IMR-90 (cell line): ENCODE data around the gene PTPRC. TPM values are rescaled to one million over a fixed set of nuclear protein-coding genes. Genes with fewer than 3 reads are reported as not detected.

ENCODE experiments used
- ATAC-seq: fragments of 200-7000 bp; cut with Tn5 transposase; 2 replicates; pipeline ENCODE4 v1.9.1; 2020; ENCODE audit warnings: low read depth, mild to moderate bottlenecking, moderate library complexity
- BruUV-seq: library from RNA; stranded (reverse); fragments of 400-500 nt; replicated peaks from 2 replicates; lab custom pipeline; 2021; lab: Mats Ljungman, UMichigan
- CTCF ChIA-PET: fragments of 300-600 bp; formaldehyde crosslinking; extraction: SDS; loops from one replicate; lab custom pipeline; 2021; ENCODE audit warnings: antibody characterized with exemption; lab: Yijun Ruan, JAX
- POLR2A ChIA-PET: fragments of 300-600 bp; sonication (Branson Sonifier 250); formaldehyde crosslinking; loops from one replicate; lab custom pipeline; 2022; ENCODE audit warnings: antibody characterized with exemption; ENCODE audit not compliant: unreplicated experiment; lab: Charles Lee
- DNase-seq: peaks from one replicate; pipeline ENCODE4 v3.0.0; 2013
- H2AFZ ChIP-seq: replicated peaks from 2 replicates; pipeline ENCODE3; 2013; ENCODE audit warnings: low read length, mild to moderate bottlenecking; ENCODE audit not compliant: poor library complexity
- H2AK5ac ChIP-seq: 2 replicates; pipeline ENCODE4 v1.6.1; 2013; ENCODE audit warnings: low read depth, low read length, inconsistent platforms
- H2AK9ac ChIP-seq: replicated peaks from 2 replicates; pipeline ENCODE3; 2013; ENCODE audit warnings: mild to moderate bottlenecking, low read depth, low read length, moderate library complexity; ENCODE audit not compliant: poor library complexity
- H2BK120ac ChIP-seq: 2 replicates; pipeline ENCODE4 v1.6.1; 2013; ENCODE audit warnings: low read depth, low read length, inconsistent platforms
- H2BK15ac ChIP-seq: 3 replicates; pipeline ENCODE4 v1.6.1; 2013; ENCODE audit warnings: low read depth, low read length, inconsistent platforms
- H2BK20ac ChIP-seq: 2 replicates; pipeline ENCODE4 v1.6.1; 2013; ENCODE audit warnings: low read depth, mild to moderate bottlenecking, inconsistent platforms, low read length, moderate library complexity
- H2BK5ac ChIP-seq: 2 replicates; pipeline ENCODE4 v1.6.1; 2013; ENCODE audit warnings: mild to moderate bottlenecking, low read depth, low read length, inconsistent platforms; ENCODE audit not compliant: poor library complexity, severe bottlenecking
- H3K14ac ChIP-seq: replicated peaks from 2 replicates; pipeline ENCODE4 v1.6.1; 2013; ENCODE audit warnings: low read depth, low read length, inconsistent platforms
- H3K18ac ChIP-seq: 2 replicates; pipeline ENCODE4 v1.6.1; 2013; ENCODE audit warnings: low read depth, low read length, control low read depth
- H3K23ac ChIP-seq: 2 replicates; pipeline ENCODE4 v1.6.1; 2013; ENCODE audit warnings: low read depth, low read length, inconsistent platforms
- H3K27ac ChIP-seq: 2 replicates; pipeline ENCODE4 v1.5.1; 2013; ENCODE audit warnings: mild to moderate bottlenecking, control low read depth, low read length; ENCODE audit not compliant: insufficient read depth
- H3K27me3 ChIP-seq: 2 replicates; pipeline ENCODE4 v1.6.1; 2013; ENCODE audit warnings: low read length; ENCODE audit not compliant: control insufficient read depth, insufficient read depth
- H3K36me3 ChIP-seq: 2 replicates; pipeline ENCODE4 v1.6.1; 2013; ENCODE audit warnings: low read length, mixed read lengths; ENCODE audit not compliant: control insufficient read depth, insufficient read depth
- H3K4ac ChIP-seq: 2 replicates; pipeline ENCODE4 v1.6.1; 2013; ENCODE audit warnings: low read depth, low read length, inconsistent platforms
- H3K4me1 ChIP-seq: 2 replicates; pipeline ENCODE4 v1.6.1; 2013; ENCODE audit warnings: low read length, mixed read lengths; ENCODE audit not compliant: control insufficient read depth, insufficient read depth
- H3K4me2 ChIP-seq: 2 replicates; pipeline ENCODE4 v1.6.1; 2013; ENCODE audit warnings: low read depth, mild to moderate bottlenecking, control low read depth, low read length, moderate library complexity
- H3K4me3 ChIP-seq: 2 replicates; pipeline ENCODE4 v1.5.1; 2013; ENCODE audit warnings: low read depth, mild to moderate bottlenecking, control low read depth, low read length, moderate library complexity; ENCODE audit not compliant: insufficient read depth
- H3K56ac ChIP-seq: 2 replicates; pipeline ENCODE4 v1.6.1; 2013; ENCODE audit warnings: low read length, inconsistent platforms; ENCODE audit not compliant: insufficient read depth; ENCODE audit errors: extremely low read depth
- H3K79me1 ChIP-seq, 2 experiments: 2 replicates each; pipeline ENCODE4 v1.6.1; 2013; ENCODE audit warnings: low read length in 2 of 2, inconsistent platforms in 1 of 2, low read depth in 1 of 2
- H3K9ac ChIP-seq: 2 replicates; pipeline ENCODE4 v1.6.1; 2013; ENCODE audit warnings: low read depth, low read length, control low read depth
- H3K9me1 ChIP-seq: 2 replicates; pipeline ENCODE4 v1.6.1; 2013; ENCODE audit warnings: low read length, inconsistent platforms; ENCODE audit not compliant: insufficient read depth
- H3K9me3 ChIP-seq: 2 replicates; pipeline ENCODE4 v1.6.1; 2013; ENCODE audit warnings: low read length; ENCODE audit not compliant: control insufficient read depth, insufficient read depth
- H4K20me1 ChIP-seq: 2 replicates; pipeline ENCODE4 v1.6.1; 2013; ENCODE audit warnings: low read length, inconsistent platforms; ENCODE audit not compliant: insufficient read depth
- H4K5ac ChIP-seq: 2 replicates; pipeline ENCODE4 v1.6.1; 2013; ENCODE audit warnings: mild to moderate bottlenecking, low read depth, low read length, control low read depth
- H4K8ac ChIP-seq, 2 experiments: 2 replicates each; pipeline ENCODE4 v1.6.1; 2013; ENCODE audit warnings: low read depth in 2 of 2, low read length in 2 of 2, control low read depth in 1 of 2, inconsistent platforms in 1 of 2
- H4K91ac ChIP-seq: 2 replicates; pipeline ENCODE4 v1.6.1; 2013; ENCODE audit warnings: low read depth, low read length, inconsistent platforms; ENCODE audit not compliant: insufficient read depth
- MAFK ChIP-seq: IDR thresholded peaks from 2 replicates; pipeline ENCODE4 v1.6.1; 2012; ENCODE audit warnings: low read depth, low read length, improper control_type of control experiment
- POLR2A ChIP-seq: IDR thresholded peaks from 2 replicates; pipeline ENCODE4 v1.6.1; 2012; ENCODE audit warnings: mild to moderate bottlenecking, low read depth, low read length
- WGBS, 2 experiments: methylation state at CpG; one replicate each; pipeline versions ENCODE4 v1.1.5 to v1.1.7; 2013; ENCODE audit warnings: missing lambda C conversion rate in 2 of 2; ENCODE audit not compliant: insufficient read length in 1 of 2; ENCODE audit errors: extremely low coverage in 2 of 2; 5-methylcytosine and 5-hydroxymethylcytosine counted together
- dilution Hi-C: fragments of 300-500 bp; cut with HindIII; formaldehyde crosslinking; loops from one replicate; pipeline ENCODE4 v1.14.3; 2018; ENCODE audit warnings: low sequenced_read_pairs; ENCODE audit not compliant: unreplicated experiment
- in situ Hi-C: fragments of 300-500 bp; cut with MboI; formaldehyde crosslinking; loops from 3 replicates; pipeline ENCODE4 v1.14.3; 2019; ENCODE audit warnings: low sequenced_read_pairs, inconsistent platforms, mixed read lengths
- intact Hi-C: fragments of 100-400 bp; cut with micrococcal nuclease; formaldehyde crosslinking; loops from 2 replicates; pipeline ENCODE4 v1.10.0; 2022
- polyA plus RNA-seq, 3 experiments: library from polyadenylated mRNA; depleted of rRNA; stranded (reverse); fragments of >200 nt; gene quantifications; 2 replicates each; pipeline ENCODE4 v1.2.3, GENCODE V29; 2012; ENCODE audit warnings: low replicate concordance in 1 of 3
- total RNA-seq: library from RNA; depleted of rRNA; stranded (reverse); fragments of >200 nt; gene quantifications from 2 replicates; pipeline ENCODE4 v1.2.3, GENCODE V29; 2012

PTPRC gene
- total and polyA plus RNA-seq, 2 of the 4 experiments (the other 2 are of a cell fraction), result not detected

GRCh38 chr1:198780376-198780775, 141.5 kb downstream of the PTPRC start:
- no peak overlapping the region for H3K4me3 ChIP-seq
- no peaks in the 10 kb centered on the region for H3K27me3 ChIP-seq
- peaks cover 13% of the 10 kb centered on the region for H3K4me1 ChIP-seq
- peak overlapping the region; percentile 69; the same call in 1 of the 2 replicates for H3K14ac ChIP-seq
- 11% methylated on average over 1 of the region's 1 CpG; no CpG with 5 or more reads in 1 of the 2 experiments for WGBS, 2 experiments
- H3K79me1 ChIP-seq, result no peaks in the 10 kb centered on the region
- H3K9me3 ChIP-seq, result no peaks in the 10 kb centered on the region
- no peak overlapping the region for H2AFZ ChIP-seq
- peak overlapping the region; percentile 39; the same call in 1 of the 2 replicates for H3K18ac ChIP-seq
- H2BK15ac ChIP-seq, result peak overlapping the region; percentile 64; the same call in 1 of the 3 replicates
- peak; percentile 26 for DNase-seq
- H3K36me3 ChIP-seq, result no peaks in the 10 kb centered on the region
- no peak overlapping the region for H2BK5ac ChIP-seq
- intact Hi-C loops, result no loop called here
- peak overlapping the region; percentile 71; the same call in 1 of the 2 replicates for H2BK20ac ChIP-seq
- in situ Hi-C loops, result loop anchor here (25.0 kb wide), 1 partner anchor 332 kb away; no protein-coding TSS in a partner anchor
- no peak; the same call in 1 of the 2 replicates for ATAC-seq
- H3K56ac ChIP-seq, result no peak overlapping the region
- no peaks in the 10 kb centered on the region; the same call in 1 of the 2 replicates for H3K9me1 ChIP-seq
- no peak overlapping the region for H2AK9ac ChIP-seq
- 0 out of 2 replicates have a peak overlapping the region, but pooled peaks have one; percentile 12 for H3K23ac ChIP-seq
- H3K9ac ChIP-seq, result no peak overlapping the region
- CTCF ChIA-PET, result interaction anchor here (0.6 kb wide), 1 partner anchor 870 kb away, joined by 3 read pairs; no protein-coding TSS in a partner anchor
- no peak overlapping the region for H4K91ac ChIP-seq
- TF ChIP-seq POLR2A, result no peak
- TF ChIP-seq MAFK, result 0 out of 2 replicates have a peak, but pooled peaks have one; percentile 16
- no peaks in the 10 kb centered on the region for H4K20me1 ChIP-seq
- H2AK5ac ChIP-seq, result peak overlapping the region; percentile 45; the same call in 1 of the 2 replicates
- H3K27ac ChIP-seq, result no peak overlapping the region
- H4K5ac ChIP-seq, result no peak overlapping the region
- peak overlapping the region; percentile 27; the same call in 1 of the 2 replicates for H3K4ac ChIP-seq
- H2BK120ac ChIP-seq, result peak overlapping the region; percentile 14; the same call in 1 of the 2 replicates
- dilution Hi-C loops, result no loop called here
- 0 out of 4 replicates have a peak overlapping the region, but pooled peaks have one; percentile 32 to 35 for H4K8ac ChIP-seq
- H3K4me2 ChIP-seq, result no peak overlapping the region
- POLR2A ChIA-PET, result interaction anchor here (0.7 kb wide), 1 partner anchor 101 kb away, joined by 8 read pairs; no protein-coding TSS in a partner anchor
- BruUV-seq, result no TSS peak
